ENCODE measurements around the gene SORCS2. TPM values are rescaled to one million over a fixed set of nuclear protein-coding genes. Genes with fewer than 3 reads are reported as not detected.

The SORCS2 gene
- total RNA-seq, 4 donors from 2014 or later = 0.26 to 17.1 (median 2.9) TPM

- no peaks in the 10 kb centered on the region for H3K27me3 ChIP-seq
- no peaks in the 10 kb centered on the region for H3K4me1 ChIP-seq
- TF ChIP-seq CTCF (IDR thresholded peaks at IDR 0.05) = no peak
- intact Hi-C loops (cut with DNase I; ENCODE audit: low total_unique reads) = no loop called here
- H3K36me3 ChIP-seq = no peaks in the 10 kb centered on the region
- no peak for DNase-seq
- H3K9me3 ChIP-seq = no peaks in the 10 kb centered on the region
- H3K4me3 ChIP-seq = no peak overlapping the region
- no peak overlapping the region for H3K27ac ChIP-seq
Measured at GRCh38 chr4:7652906-7653305, 460.6 kb downstream of the SORCS2 start.

- no peaks in the 10 kb centered on the region for H3K27me3 ChIP-seq
- no peaks in the 10 kb centered on the region for H3K4me1 ChIP-seq
- no peak overlapping the region for H3K4me3 ChIP-seq
- no peak for DNase-seq
- no peaks in the 10 kb centered on the region for H3K36me3 ChIP-seq
- no peak for TF ChIP-seq CTCF (IDR thresholded peaks at IDR 0.05)
- TF ChIP-seq POLR2A (IDR thresholded peaks at IDR 0.05) = no peak
- no peaks in the 10 kb centered on the region for H3K9me3 ChIP-seq
- no peak overlapping the region for H3K27ac ChIP-seq
- intact Hi-C loops (cut with DNase I; ENCODE audit: low total_unique reads) = no loop called here
Measured at GRCh38 chr4:7653510-7654369, 461.4 kb downstream of the SORCS2 start.

GRCh38 chr4:7654550-7655445 is 462.5 kb downstream of the SORCS2 start:
- Histone ChIP-seq H3K36me3 (no peaks in the 10 kb centered on the region), H3K4me3 (no peak overlapping the region), H3K9me3 (no peaks in the 10 kb centered on the region), H3K4me1 (no peaks in the 10 kb centered on the region), H3K27ac (no peak overlapping the region), H3K27me3 (no peaks in the 10 kb centered on the region)
- intact Hi-C loops (cut with DNase I; ENCODE audit: low total_unique reads) = no loop called here
- TF ChIP-seq CTCF (IDR thresholded peaks at IDR 0.05) (no peak), POLR2A (IDR thresholded peaks at IDR 0.05) (no peak)
- DNase-seq = no peak

- DNase-seq = no peak
- H3K27ac ChIP-seq = no peak overlapping the region
- H3K36me3 ChIP-seq = no peaks in the 10 kb centered on the region
- no peaks in the 10 kb centered on the region for H3K9me3 ChIP-seq
- intact Hi-C loops (cut with DNase I; ENCODE audit: low total_unique reads) = no loop called here
- H3K4me3 ChIP-seq = no peak overlapping the region
- H3K4me1 ChIP-seq = no peaks in the 10 kb centered on the region
- no peaks in the 10 kb centered on the region for H3K27me3 ChIP-seq
- TF ChIP-seq POLR2A (IDR thresholded peaks at IDR 0.05) = no peak
- TF ChIP-seq CTCF (IDR thresholded peaks at IDR 0.05) = no peak
Measured at GRCh38 chr4:7655511-7656243, 463.3 kb downstream of the SORCS2 start.

All from uterus (tissue), 4 donors.